Measurements from ENCODE around the gene ARVCF. TPM values are rescaled to one million over a fixed set of nuclear protein-coding genes. Genes with fewer than 3 reads are reported as not detected.

ARVCF gene
- total and polyA plus RNA-seq, 9 of the 15 experiments (the other 6 are each of a cell fraction or from before 2014, with no cell fraction given) = 0.03 to 97.4 (median 15.6) TPM

DNA sequence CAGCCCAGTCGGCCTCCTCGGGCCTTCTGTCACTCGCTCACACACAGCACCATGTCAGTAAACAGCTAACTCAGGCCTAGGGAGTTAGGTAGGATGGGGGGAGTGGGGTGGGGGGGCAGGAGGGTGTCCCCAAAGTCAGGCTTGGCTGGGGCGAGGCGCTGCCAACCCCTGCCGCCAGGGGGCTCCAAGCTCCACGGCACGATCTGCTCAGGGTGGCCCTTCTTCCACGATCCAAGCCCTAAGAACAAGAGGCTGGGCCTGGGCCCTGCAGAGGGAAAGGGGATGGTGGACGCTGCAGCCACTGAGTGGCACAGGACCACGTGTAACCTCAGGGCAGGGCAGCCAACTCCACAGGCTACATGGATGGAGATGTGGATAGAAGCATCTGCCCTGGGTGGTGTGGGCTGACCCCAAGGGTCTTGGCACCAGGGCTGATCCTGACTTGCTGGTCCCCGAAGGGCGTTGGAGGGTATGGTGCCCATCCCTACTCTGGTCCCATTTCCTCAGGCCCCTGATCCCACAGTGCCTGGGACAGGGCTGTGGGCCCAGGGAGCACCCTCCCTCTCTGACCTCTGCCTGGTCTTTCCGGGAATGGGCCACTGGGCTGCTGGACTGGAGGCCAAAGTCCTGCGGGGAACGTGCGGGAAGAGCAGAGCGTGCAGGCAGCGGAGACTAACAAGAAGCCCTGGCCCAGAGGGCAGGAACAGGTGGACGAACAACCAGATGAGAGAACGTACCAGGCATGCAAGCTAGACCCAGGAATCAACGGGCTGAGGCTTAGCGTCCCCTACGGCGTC, 45.9 kb downstream of the ARVCF start (continued):
- TF ChIP-seq RAD51 (IDR thresholded peaks at IDR 0.05; ENCODE audit: borderline replicate concordance, low read depth) (no peak), CTBP1 (IDR thresholded peaks at IDR 0.05; ENCODE audit: borderline replicate concordance) (peak; percentile 67; the same call in 1 of the 2 replicates), ZNF77 (CRISPR knock-in tag; IDR thresholded peaks at IDR 0.05) (no peak; the same call in 1 of the 2 replicates), ZNF695 (CRISPR knock-in tag; IDR thresholded peaks at IDR 0.05) (peak; percentile 45; the same call in 1 of the 2 replicates), HIVEP1 (CRISPR knock-in tag; IDR thresholded peaks at IDR 0.05) (peak; percentile 41; the same call in 1 of the 2 replicates), PPARD (CRISPR knock-in tag; IDR thresholded peaks at IDR 0.05) (0 out of 2 replicates have a peak, but pooled peaks have one; percentile 50), PCBP2 (IDR thresholded peaks at IDR 0.05; ENCODE audit: low read depth, low read length, poor library complexity, severe bottlenecking) (no peak), HOXB6 (CRISPR knock-in tag; IDR thresholded peaks at IDR 0.05; ENCODE audit: borderline replicate concordance) (no peak), MXD1 (CRISPR knock-in tag; IDR thresholded peaks at IDR 0.05; ENCODE audit: borderline replicate concordance, poor library complexity, severe bottlenecking) (no peak), RBM14 (IDR thresholded peaks at IDR 0.05; ENCODE audit: borderline replicate concordance, insufficient read depth, low read depth, low read length) (no peak), SREBF1 (IDR thresholded peaks at IDR 0.05; ENCODE audit: borderline replicate concordance, low read depth, low read length) (no peak; the same call in none of the 2 replicates), ATF6 (CRISPR knock-in tag; IDR thresholded peaks at IDR 0.05) (no peak), NCOR1 (IDR thresholded peaks at IDR 0.05) (no peak), CAMTA2 (CRISPR knock-in tag; conservative IDR thresholded peaks at IDR 0.05) (no peak), FOXP1 (CRISPR knock-in tag; IDR thresholded peaks at IDR 0.05) (no peak), NCOA2 (IDR thresholded peaks at IDR 0.05; ENCODE audit: partially characterized antibody in 2 of 2) (no peak), YY1 (IDR thresholded peaks at IDR 0.05; ENCODE audit: borderline replicate concordance in 1 of 3, control insufficient read depth in 1 of 3, extremely low read depth in 1 of 3, insufficient read depth in 3 of 3, insufficient read length in 1 of 3, insufficient replicate concordance in 2 of 3, low read depth in 1 of 3, low read length in 2 of 3) (peak in 2 of 3 experiments; percentile 53 to 73), ZNF830 (CRISPR knock-in tag; IDR thresholded peaks at IDR 0.05) (no peak), ZNF121 (CRISPR knock-in tag; conservative IDR thresholded peaks at IDR 0.05) (no peak)
- TF ChIP-seq, protein P1, sequence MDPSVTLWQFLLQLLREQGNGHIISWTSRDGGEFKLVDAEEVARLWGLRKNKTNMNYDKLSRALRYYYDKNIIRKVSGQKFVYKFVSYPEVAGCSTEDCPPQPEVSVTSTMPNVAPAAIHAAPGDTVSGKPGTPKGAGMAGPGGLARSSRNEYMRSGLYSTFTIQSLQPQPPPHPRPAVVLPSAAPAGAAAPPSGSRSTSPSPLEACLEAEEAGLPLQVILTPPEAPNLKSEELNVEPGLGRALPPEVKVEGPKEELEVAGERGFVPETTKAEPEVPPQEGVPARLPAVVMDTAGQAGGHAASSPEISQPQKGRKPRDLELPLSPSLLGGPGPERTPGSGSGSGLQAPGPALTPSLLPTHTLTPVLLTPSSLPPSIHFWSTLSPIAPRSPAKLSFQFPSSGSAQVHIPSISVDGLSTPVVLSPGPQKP (CRISPR knock-in tag; IDR thresholded peaks at IDR 0.05) = no peak
- TF ChIP-seq, protein P2, sequence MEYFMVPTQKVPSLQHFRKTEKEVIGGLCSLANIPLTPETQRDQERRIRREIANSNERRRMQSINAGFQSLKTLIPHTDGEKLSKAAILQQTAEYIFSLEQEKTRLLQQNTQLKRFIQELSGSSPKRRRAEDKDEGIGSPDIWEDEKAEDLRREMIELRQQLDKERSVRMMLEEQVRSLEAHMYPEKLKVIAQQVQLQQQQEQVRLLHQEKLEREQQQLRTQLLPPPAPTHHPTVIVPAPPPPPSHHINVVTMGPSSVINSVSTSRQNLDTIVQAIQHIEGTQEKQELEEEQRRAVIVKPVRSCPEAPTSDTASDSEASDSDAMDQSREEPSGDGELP (CRISPR knock-in tag; IDR thresholded peaks at IDR 0.05; ENCODE audit: borderline replicate concordance) = no peak

Data from K562 (cell line).